Right hindlimb (tissue), 1 donor: ENCODE data around the gene LTB4R.
"Not testable (repeated sequence)": the region's sequence is repeated elsewhere in the genome, so short reads cannot be mapped to it uniquely, and the experiment has no call there.

Experiments
- DNase-seq: peaks from one replicate; pipeline ENCODE4 v3.0.0-alpha.2; 2018

The LTB4R gene

DNA sequence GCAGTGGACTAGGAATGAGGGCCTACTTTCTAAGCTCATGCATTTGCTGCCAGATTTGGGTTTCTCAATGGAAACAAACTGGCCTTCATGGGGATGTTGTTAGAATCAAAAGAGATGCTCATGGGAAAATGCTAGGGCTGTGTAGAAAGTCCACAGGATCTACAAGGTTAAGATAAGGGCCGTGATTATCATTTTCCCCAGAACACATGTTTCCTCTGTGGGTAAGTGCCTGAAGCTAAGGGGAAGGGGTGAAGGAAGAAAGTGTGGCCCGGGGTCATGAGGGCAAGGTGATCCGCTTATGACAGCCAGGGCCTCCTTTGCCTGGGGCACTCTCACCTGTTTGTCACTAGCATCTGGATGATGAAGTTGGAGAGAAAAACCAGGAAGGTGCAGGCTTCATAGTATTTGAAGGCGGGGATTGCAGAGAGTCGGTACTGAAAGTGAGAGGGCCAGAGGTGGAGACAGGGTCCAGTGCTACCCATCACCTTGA is 13.8 kb downstream of the LTB4R start:
- no peak for DNase-seq

DNA sequence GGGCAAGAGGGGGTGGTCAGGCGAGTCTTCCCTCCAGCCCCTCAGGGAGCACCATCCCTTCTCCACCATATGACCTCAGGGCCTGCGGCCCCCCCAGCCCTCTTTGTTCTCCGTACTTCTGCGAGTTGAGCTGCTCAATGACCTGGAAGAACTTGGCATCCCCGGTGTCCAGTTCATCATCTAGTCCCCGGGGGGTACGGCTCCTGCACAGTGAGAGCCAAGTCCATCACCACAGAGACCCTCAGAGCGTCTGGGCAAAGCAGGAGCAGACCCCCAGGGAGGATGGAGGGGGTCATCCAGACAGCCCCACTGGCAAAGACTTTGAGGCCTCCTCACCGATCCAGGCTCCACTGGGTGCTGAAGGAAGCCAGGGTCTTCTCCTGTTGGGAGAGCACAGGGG is 14.7 kb downstream of the LTB4R start:
- no peak for DNase-seq

DNA sequence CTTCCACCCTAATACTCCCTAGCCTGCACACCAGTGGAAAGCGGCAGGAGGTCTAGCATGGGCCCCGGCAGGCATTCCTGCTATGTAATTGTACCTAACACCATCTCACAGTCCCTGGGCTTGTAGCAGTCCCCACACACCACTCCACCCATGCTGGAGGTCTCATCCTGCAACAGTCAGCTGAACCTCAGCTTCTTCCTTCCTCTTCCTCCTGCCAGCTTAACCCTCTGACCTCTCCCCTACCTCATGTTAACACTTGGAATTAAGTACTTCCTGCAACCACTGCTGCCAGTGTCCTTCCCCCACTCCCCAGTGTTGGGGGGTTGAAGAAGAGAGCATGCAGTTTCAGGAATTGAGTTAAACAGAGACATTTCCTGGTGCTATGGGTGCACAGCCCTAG is 16.0 kb downstream of the LTB4R start:
- DNase-seq, result no peak

DNA sequence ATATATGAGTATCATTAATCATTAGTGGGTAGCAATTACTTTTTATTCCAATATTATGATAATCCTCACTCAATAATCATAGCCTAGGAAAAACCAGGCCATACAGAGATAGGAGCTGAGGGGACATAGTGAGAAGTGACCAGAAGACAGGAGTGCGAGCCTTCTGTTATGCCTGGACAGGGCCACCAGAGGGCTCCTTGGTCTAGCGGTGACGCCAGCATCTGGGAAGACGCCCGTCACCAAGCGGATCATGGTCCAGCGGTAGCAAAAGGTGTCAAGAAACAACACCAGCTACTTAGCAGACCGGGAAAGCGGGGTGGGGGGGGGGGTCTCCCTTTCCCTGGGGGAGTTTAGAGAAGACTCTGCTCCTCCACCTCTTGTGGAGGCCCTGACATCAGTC is 16.6 kb downstream of the LTB4R start:
- DNase-seq, result not testable (repeated sequence)

DNA sequence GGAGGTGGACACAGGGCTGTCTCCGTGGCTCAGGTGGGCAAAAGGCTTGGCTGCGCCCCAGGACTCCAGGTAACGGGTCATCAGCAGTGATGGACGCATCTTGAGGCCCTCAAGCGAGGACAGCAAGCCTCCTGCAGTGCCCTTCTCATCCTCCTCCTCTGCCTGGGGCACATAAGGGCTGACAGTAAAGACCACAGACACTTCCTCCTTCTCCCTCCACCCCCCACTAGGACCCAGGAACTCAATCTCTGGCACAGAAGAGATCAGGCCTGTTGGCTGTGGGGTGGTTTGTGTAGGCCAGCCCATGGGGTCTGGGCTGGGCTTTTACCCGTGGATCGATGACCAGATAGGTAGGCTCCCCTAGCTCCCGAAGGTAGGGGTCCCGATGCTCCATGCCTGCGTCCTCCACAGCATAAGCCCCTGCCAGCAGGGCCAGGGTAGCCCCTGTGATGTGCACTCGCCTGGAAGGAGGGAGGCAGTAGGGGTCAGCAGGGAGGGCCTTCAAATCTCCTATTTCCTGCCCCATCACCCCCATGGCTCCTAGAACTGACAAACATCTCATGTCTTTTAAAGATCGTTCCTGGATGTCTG is 17.9 kb downstream of the LTB4R start:
- DNase-seq, result no peak

DNA sequence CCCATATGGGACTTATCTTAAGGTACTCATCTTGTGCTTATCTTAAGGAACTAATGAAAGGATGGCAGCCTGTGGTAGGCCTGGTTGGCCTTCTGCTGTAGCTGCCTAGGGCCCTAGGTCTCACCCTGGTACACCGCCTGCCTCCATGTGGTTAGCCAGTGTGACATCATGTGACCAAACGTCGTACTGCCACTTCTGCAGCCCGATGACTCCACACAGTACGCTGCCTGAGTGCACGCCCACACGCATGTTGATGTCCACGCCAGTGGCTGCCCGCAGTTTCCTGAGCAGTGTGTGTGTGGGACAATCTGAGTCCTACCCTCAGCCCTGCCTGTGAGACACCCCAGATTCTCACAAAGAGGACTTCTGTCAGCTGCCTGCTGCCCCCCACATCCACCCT is 18.4 kb downstream of the LTB4R start:
- no peak for DNase-seq

DNA sequence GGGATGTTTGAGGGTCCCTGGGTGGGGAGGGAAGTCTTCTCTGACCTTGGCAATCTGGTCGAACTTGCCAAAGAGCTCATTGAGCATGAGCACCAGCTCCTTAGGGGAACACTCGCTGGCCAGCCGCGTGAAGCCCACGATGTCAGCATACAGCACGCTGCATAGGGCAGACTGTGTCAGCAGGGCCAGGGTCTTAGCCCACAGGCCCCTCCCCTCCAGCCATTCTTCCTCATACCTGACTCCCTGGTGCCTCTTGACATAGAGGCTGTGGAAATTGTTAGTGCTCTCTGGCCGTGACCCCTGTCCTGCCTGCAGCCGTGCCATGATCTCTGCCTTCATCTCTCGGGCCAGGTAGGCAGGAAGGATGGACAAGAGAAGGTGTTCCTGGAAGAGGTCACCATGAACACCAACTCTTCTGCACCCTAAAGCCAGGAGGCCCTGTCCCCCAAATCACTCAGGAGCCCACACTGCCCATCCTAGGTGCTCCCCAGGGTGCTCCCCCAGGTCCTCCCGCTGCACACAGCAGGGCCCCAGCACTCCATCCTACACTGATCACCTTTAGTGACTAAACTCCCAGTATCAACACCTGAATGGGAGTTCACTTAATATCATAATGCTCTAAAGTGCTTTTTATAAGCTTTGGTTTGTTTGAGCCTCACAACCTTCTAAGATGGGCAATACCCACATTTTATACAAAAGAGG is 19.8 kb downstream of the LTB4R start:
- DNase-seq, result no peak

DNA sequence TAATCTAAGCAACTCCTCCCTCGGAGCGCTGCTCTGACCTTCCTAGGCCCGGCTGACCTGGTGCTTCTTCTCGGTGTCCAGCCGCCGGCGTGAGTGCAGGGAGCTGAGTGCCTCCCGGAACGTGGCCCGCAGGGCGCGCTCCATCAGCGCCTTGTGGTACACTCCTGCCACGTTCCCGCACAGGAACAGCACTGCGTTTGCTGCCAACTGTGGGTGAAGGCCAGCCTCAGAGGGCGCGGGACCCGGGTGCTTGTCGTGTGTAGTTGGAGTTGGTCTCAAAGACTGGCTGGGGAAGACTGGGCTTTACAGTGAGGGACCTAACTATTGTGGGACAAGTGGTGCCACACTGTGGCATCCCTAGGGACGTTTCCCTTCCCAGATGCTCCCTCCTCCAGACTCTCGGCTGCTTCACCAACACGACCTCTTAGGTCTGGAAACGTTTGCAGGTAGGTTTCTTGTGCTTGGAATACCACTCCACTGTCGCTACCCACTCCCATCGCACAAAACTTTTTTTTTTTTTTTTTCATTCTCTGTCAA is 20.5 kb downstream of the LTB4R start:
- no peak for DNase-seq

DNA sequence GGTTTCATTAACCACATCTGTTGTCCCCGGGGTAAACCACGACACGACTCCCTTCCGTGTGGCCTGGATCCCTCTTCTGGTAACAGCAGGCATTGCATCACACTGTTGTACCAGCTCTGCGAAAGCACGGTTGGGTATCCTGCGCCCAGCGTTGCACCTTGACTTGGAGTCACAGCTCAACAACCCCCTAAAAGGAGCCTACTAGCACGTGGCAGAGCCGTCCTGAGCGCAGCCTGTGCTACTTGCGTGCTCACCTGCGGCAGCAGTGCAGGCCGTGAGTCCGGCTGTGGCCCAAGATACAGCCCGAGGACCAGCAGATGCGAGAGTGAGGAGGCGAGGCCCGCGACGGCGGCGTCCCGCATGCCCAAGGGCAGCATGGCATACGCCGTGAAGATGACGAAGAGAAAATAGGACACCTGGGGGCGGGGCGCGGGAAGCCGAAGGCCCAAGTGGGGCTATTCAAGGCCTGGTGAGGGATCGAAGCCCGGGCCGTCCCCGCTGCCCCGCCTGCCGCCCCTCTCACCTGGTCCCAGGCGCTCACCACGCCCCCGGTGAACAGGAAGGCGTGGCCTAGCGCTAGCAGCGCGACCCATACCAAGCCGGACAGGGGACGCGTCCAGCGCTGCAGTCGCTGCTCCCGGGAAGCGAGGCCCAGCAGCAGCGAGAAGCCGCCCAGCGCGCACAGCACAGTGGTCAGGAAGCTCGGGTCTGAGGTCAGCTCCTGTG is 21.1 kb downstream of the LTB4R start:
- DNase-seq, result peak; percentile 74

DNA sequence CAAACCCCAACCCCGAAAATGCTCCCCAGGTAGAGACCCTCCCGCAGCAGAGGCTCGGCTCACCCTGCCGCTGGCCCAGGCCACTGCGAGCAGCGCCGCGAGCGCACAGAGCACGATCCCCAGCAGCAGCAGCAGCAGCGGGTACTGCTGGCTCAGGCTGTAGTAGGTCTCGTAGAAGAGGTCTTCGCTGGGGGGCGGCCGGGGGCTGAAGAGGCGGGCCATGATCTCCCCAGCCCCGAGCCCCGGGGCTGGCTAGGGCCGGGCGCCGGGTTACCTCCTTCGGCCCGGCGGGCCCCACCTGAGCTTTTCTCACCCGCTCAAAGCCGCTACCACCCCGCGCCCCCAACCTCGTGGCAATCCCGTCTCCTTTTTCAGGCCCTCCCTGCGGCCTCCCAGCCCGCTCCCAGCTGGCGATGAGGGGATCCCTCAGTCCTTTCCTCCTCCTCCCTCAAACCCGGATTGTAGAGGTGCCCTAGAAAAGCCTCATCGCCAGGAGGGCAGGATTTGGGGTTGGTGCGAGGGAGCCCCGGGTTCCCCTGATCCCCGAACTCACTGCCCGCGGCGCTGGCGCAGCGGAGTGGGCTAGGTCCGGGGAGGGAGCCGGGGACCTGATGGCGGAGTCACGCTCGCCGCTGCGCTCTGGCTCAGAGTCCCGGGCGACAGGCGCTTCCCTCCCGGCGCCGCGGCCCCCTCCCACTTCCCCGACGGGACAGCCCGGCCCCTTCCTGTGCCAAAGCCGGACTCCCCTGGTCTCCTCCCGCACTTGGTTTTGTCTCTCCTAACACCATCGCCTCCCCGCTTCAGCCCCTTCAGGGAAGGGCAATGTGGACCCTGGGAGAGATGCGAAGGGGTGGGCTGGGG is 23.4 kb downstream of the LTB4R start, which contains the start of gene ADCY4:
Gene ADCY4 (minus strand): TSS at position 641 of the 861 bp plus-strand sequence. CDS start 419 bp downstream, at position 222.
- no peak for DNase-seq

DNA sequence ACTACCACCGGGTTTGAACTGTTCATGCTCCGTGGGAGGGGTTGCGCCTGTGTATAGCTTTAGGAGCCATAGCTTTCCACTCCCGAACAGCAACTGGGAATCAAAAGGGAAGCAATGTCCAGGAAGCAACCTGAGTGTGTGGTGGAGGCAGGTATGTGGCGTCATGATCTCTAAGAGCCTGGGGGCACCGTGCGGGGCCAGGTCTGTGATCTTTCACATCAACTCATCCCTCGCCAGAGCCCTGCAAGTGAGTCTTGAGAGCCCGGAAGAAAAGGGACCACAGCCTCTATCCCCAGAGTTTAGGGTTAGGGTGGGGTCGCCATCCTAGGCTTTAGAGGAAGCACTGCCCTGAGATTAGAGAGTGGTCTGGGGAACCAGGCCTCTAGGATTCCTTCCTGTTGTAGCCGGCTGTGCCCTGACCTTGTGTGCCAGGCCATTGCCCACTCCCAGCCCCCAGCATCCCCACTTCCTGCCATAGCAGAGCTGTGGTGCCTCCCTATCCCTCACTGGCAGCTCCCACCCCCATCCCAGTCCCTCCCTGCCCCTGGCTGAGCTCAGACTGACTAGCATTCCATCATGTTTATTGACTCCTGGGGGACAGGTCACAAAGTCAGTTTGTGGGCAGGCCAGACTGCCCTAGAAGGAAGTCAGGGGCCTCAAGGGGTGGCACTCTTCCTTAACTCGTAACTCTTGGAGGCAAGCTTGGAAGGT is 24.3 kb downstream of the LTB4R start:
- DNase-seq, result no peak

DNA sequence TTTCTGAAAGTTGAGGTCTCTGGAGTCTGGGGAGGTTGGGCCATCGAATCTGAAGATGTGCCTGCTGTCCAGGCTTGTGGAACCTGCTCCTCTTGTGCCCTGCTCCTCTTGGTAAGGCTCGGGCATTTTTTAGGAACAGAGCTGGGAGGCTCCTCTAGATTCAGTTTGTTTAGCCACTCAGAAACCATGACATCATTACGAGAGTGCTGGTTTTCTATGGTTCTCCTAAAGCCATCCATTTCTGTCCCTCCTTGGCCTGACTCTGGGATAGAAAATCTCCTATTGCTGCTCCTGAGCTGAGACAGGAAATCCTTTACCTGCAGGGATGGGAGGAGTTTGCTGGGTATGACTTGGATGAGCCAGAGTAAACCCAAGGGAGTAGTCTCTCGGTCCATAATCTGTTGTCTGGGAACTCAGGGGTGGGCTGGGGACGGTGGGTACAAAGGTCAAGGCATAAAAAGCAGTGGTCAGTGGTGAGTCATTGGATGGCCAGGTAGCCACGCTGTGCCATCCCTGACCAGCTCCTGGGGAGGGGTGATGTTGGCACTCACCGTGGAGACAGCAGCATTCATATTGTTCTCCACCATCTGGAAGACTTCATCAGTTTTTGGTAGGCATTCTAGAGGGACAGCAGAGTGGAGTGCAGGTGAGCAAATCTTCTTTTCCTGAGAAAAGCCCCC is 26.0 kb downstream of the LTB4R start:
- no peak for DNase-seq

DNA sequence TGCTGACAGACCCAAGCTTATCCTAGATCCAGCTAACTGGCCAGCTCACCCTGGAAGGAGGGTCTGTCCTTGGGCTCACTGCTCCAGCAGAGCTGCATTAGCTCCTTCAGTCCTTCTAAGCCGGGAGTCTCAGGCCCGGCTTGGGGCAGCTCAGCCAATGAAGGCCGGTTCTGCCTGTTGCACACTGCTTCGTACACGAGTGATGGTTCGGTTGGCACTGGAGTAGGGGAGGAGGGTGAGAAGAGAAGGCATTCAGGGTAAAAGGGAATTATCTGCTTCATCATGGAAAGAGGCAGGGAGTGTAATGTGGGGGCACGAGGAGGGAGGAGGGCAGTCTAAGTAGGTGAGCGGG is 26.5 kb downstream of the LTB4R start:
- DNase-seq, result no peak

DNA sequence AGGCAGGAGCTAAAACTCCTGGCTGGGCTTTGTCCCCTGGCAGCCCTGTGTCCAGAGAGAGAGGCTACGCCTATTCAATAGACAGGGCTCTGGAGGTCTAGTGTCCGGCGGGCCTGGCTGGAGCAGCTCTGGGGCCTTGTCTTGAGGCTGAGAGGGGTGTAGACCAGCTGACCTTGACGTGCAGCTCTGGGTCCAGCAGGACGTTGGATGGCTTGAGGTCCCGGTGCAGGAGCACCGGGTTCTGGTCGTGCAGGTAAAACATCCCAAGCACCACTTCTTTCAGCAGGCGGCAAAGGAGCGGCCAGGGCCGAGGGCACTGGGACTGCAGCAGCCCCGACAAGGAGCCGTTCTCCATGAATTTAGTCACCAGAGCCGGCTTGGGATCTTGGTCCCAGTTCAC is 27.5 kb downstream of the LTB4R start:
- DNase-seq, result no peak

DNA sequence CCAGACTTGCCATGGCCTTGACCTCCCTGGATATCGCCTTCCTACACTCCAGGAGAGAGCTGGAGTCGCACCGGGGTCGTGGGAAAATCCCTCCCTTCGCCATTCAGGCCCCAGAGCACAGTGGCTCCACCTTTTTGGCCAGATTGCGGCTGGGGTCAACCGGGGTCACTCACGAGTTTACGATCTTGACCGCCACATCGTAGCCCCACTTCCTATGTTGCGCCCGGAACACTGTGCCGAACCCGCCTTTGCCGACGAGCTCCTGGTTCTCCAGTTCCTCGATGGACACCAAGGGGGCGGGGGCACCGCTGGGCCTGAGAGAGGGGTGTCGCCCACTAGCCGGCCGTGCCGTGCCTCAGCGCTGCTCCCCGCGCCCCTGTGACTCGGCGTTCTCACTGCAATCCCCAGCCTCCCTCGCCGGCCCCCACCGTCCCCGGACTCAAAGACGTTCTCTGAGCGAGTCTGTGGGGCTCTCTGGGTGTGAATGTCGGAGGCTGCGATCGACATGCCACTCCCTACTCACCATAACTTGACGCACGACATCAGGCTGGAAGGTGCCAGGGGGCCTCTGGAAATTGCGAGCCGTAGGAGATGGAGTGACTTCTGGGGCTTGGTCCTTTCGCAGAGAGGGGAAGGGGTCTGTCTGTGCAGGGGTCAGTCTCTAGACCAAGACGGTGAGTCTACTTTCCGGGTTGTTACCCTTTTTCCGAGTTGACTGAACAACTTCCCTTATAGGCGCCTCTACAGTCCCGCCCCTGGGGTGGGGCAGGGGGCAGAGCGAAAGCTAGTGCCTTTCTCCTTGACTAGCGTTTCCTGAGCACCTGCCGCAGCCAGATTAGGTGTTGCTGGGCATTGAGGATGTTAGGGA is 28.2 kb downstream of the LTB4R start, which contains the start of gene RIPK3:
Gene RIPK3 (minus strand): TSS at position 708 of the 868 bp plus-strand sequence. CDS start 165 bp downstream, at position 543.
- no peak for DNase-seq

DNA sequence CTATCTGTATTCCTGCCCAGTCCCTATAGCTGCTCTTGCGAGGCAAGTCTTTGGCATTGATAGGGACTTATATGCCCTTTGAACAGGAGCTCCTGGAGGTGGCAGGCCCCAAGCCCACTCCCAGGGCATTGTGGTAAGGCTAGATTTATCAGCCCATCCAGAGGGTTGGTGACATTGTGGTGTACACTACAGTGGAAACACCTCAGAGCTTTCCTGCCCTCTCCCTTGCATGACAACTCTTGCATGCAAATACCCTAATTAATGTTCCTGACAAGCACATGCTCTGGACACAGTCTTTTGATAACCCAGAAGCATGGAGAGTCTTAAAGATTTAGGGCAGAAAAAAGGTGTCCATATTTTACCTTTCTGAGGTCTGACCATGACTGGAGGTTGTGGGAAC is 29.3 kb downstream of the LTB4R start:
- no peak for DNase-seq

DNA sequence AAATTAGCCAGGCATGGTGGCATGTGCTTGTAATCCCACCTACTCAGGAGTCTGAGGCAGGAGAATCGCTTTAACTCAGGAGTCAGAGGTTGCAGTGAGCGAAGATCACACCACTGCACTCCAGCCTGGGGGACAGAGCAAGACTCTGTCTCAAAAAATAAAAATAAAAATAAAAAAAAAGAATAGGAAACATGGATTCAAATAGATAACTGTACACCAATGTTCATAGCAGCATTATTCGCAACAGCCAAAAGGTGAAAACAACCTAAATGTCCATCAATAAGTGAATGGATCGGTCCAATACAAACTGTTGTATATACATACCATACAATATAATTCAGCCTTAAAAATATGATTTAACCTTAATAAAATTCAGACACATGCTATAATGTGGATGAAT is 31.6 kb downstream of the LTB4R start:
- no peak for DNase-seq

DNA sequence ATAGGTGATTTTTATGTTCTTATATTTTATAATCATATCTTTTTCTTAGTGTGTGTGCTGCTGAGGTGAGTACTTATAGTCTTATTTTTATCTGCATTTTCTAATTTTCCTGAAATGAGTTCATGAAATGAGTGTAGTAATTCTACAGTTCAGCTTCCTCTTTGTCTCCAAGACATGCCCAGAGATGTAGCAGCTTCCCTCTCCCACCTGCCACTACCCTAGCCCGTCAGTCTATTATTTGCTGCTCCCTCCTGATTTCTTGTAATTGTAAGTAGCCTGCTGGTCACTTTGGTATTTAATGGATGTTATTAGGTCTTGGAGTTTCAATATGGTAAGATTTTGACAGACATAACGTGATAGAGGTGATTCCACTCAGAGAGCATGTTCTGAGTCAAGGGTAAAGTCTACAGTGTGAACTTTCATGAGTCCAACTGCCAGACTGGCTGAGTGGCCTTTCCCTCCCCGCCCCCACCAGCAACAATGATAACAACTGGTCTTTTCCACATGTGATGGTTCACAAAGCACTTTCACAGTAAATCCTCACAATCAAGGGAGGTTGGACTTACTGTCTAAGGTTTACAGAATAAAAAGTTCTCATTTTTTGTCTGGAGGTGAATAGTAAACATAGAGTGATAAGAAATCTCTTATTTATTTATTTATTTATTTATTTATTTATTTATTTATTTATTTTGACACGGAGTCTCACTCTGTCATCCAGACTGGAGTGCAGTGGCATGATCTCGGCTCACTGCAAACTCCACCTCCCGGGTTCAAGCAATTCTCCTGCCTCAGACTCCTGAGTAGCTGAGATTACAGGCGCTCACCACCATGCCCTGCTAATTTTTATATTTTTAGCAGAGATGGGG is 32.7 kb downstream of the LTB4R start:
- DNase-seq, result no peak

DNA sequence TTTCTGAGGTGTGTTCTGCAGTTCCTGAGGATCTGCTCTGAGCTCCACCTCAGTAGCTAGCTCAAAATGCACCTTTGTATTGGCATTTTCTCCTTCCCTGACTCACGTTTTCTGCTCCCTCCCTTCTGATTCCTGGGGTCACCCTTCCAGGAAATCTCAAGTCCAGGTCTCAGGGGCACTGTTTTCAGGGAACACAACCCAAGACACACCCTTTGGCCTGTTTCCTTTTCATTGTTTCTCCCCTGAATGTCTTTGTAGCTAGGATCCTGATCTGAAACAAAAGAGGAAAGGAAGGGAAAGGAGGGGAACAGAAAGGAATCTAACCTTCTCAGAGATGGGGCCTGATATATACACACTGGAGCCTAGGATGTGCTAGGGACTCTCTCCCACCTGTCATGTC is 35.8 kb downstream of the LTB4R start:
- no peak for DNase-seq
